ENCODE data around the gene DRAXIN. TPM values are rescaled to one million over a fixed set of nuclear protein-coding genes. Genes with fewer than 3 reads are reported as not detected.

The DRAXIN gene
- total RNA-seq, 3 donors from 2014 or later (not counting 1 experiment from before 2014, with no cell fraction given) = 10.9 to 24.9 (median 12.1) TPM

- intact Hi-C loops (cut with micrococcal nuclease) = no loop called here
- peaks cover 0 to 13% of the 10 kb centered on the region in 2 donors for H3K4me1 Mint-ChIP-seq
- H3K9me3 ChIP-seq (ENCODE audit: control insufficient read depth, insufficient read depth, low read length) = no peaks in the 10 kb centered on the region
- H3K27me3 ChIP-seq (ENCODE audit: control insufficient read depth, insufficient read depth, low read length) = peaks cover 9% of the 10 kb centered on the region
- no peaks in the 10 kb centered on the region for H3K4me1 ChIP-seq (ENCODE audit: control insufficient read depth, insufficient read depth, low read length)
- no peaks in the 10 kb centered on the region for H3K9me3 Mint-ChIP-seq
- no peak overlapping the region for H3K4me3 Mint-ChIP-seq
- no peaks in the 10 kb centered on the region for H3K36me3 Mint-ChIP-seq
- DNase-seq (no peak), ATAC-seq (no peak)
- no peaks in the 10 kb centered on the region for H3K36me3 ChIP-seq (ENCODE audit: control insufficient read depth, insufficient read depth, low read length)
- no peak overlapping the region for H3K27ac Mint-ChIP-seq
- no peaks in the 10 kb centered on the region for H3K27me3 Mint-ChIP-seq (ENCODE audit: low read depth in 2 of 2)
- no peak overlapping the region for H3K4me3 ChIP-seq (ENCODE audit: low read length)
- 53% methylated on average over 34 of the region's 34 CpGs for WGBS (ENCODE audit: insufficient coverage)
- H3K27ac ChIP-seq (ENCODE audit: low read length) = no peak overlapping the region
- no peak for TF ChIP-seq CTCF (IDR thresholded peaks at IDR 0.05)
These were observed 9.3 kb downstream of the DRAXIN start for GRCh38 chr1:11700601-11701467.

- peaks cover 0 to 9% of the 10 kb centered on the region in 2 donors for H3K4me1 Mint-ChIP-seq
- Histone ChIP-seq H3K36me3 (ENCODE audit: control insufficient read depth, insufficient read depth, low read length) (no peaks in the 10 kb centered on the region), H3K27me3 (ENCODE audit: control insufficient read depth, insufficient read depth, low read length) (peaks cover 9% of the 10 kb centered on the region), H3K4me1 (ENCODE audit: control insufficient read depth, insufficient read depth, low read length) (no peaks in the 10 kb centered on the region), H3K27ac (ENCODE audit: low read length) (no peak overlapping the region), H3K9me3 (ENCODE audit: control insufficient read depth, insufficient read depth, low read length) (no peaks in the 10 kb centered on the region), H3K4me3 (ENCODE audit: low read length) (no peak overlapping the region)
- no peak overlapping the region for H3K4me3 Mint-ChIP-seq
- intact Hi-C loops (cut with micrococcal nuclease) = no loop called here
- DNase-seq (no peak), ATAC-seq (no peak)
- no peak overlapping the region for H3K27ac Mint-ChIP-seq
- no peaks in the 10 kb centered on the region for H3K9me3 Mint-ChIP-seq
- no peaks in the 10 kb centered on the region for H3K36me3 Mint-ChIP-seq
- WGBS (ENCODE audit: insufficient coverage) = 71% methylated on average over 15 of the region's 15 CpGs
- no peaks in the 10 kb centered on the region for H3K27me3 Mint-ChIP-seq (ENCODE audit: low read depth in 2 of 2)
- TF ChIP-seq CTCF (IDR thresholded peaks at IDR 0.05) = no peak
These were observed 10.0 kb downstream of the DRAXIN start for GRCh38 chr1:11701551-11701961.

GRCh38 chr1:11701981-11702803 lies 10.7 kb downstream of the DRAXIN start:
- Histone ChIP-seq H3K4me3 (ENCODE audit: low read length) (no peak overlapping the region), H3K27ac (ENCODE audit: low read length) (no peak overlapping the region), H3K9me3 (ENCODE audit: control insufficient read depth, insufficient read depth, low read length) (no peaks in the 10 kb centered on the region), H3K4me1 (ENCODE audit: control insufficient read depth, insufficient read depth, low read length) (no peaks in the 10 kb centered on the region), H3K27me3 (ENCODE audit: control insufficient read depth, insufficient read depth, low read length) (peaks cover 9% of the 10 kb centered on the region), H3K36me3 (ENCODE audit: control insufficient read depth, insufficient read depth, low read length) (no peaks in the 10 kb centered on the region)
- Mint-ChIP-seq H3K27ac (no peak overlapping the region), H3K27me3 (ENCODE audit: low read depth in 2 of 2) (no peaks in the 10 kb centered on the region), H3K9me3 (no peaks in the 10 kb centered on the region), H3K4me1 (peaks cover 0 to 9% of the 10 kb centered on the region in 2 donors), H3K36me3 (no peaks in the 10 kb centered on the region), H3K4me3 (no peak overlapping the region)
- DNase-seq (no peak), ATAC-seq (no peak)
- TF ChIP-seq CTCF (IDR thresholded peaks at IDR 0.05) = no peak
- 87% methylated on average over 15 of the region's 15 CpGs for WGBS (ENCODE audit: insufficient coverage)
- intact Hi-C loops (cut with micrococcal nuclease) = loop anchor here (2.0 kb wide), 1 partner anchor 13 kb away; no protein-coding TSS in a partner anchor
